Left kidney (tissue), 2 donors: ENCODE measurements around the gene C19orf73. TPM values are rescaled to one million over a fixed set of nuclear protein-coding genes. Genes with fewer than 3 reads are reported as not detected.
"Not testable (repeated sequence)": the region's sequence is repeated elsewhere in the genome, so short reads cannot be mapped to it uniquely, and the experiment has no call there.

Experiments
- DNase-seq: peaks from one replicate; pipeline ENCODE4 v3.0.0-alpha.2; 2013
- polyA plus RNA-seq: library from polyadenylated mRNA; unstranded; fragments of 120-200 nt; gene quantifications from one replicate; pipeline ENCODE4 v1.2.1, GENCODE V29; 2013; ENCODE audit not compliant: insufficient read length

Gene C19orf73
- polyA plus RNA-seq, 1 donor = 0.20 TPM

GRCh38 chr19:49102303-49102702, 16.6 kb downstream of the C19orf73 start:
- no peak for DNase-seq

- DNase-seq = no peak
Observed at GRCh38 chr19:49101160-49101559, 17.8 kb downstream of the C19orf73 start.

GRCh38 chr19:49098795-49099194, 20.1 kb downstream of the C19orf73 start:
- DNase-seq = no peak

- peak; percentile 65 for DNase-seq
Observed at GRCh38 chr19:49097453-49098288, 21.3 kb downstream of the C19orf73 start.

GRCh38 chr19:49094505-49095482, 24.1 kb downstream of the C19orf73 start:
- DNase-seq = no peak

GRCh38 chr19:49092686-49093085, 26.3 kb downstream of the C19orf73 start:
- no peak for DNase-seq

- no peak for DNase-seq
Observed at GRCh38 chr19:49091391-49092038, 27.4 kb downstream of the C19orf73 start.

GRCh38 chr19:49086296-49086695, 32.6 kb downstream of the C19orf73 start:
- no peak for DNase-seq

GRCh38 chr19:49085868-49086232, 33.1 kb downstream of the C19orf73 start:
- no peak for DNase-seq

GRCh38 chr19:49085020-49085867, 33.7 kb downstream of the C19orf73 start, which contains the start of gene SNRNP70:
Gene SNRNP70, plus strand, starts transcription at chr19:49085451. Its CDS starts 964 bp downstream, at chr19:49086415.
- DNase-seq = peak; percentile 99

GRCh38 chr19:49084206-49085019, 34.5 kb downstream of the C19orf73 start:
- no peak for DNase-seq

- no peak for DNase-seq
Observed at GRCh38 chr19:49081273-49081672, 37.7 kb downstream of the C19orf73 start.

GRCh38 chr19:49080392-49080791, 38.6 kb downstream of the C19orf73 start:
- DNase-seq = no peak

- not testable (repeated sequence) for DNase-seq
Observed at GRCh38 chr19:49074869-49075268, 44.1 kb downstream of the C19orf73 start.

GRCh38 chr19:49073514-49074378, 45.2 kb downstream of the C19orf73 start:
- no peak for DNase-seq

- DNase-seq = no peak
Observed at GRCh38 chr19:49071860-49072547, 46.9 kb downstream of the C19orf73 start.

- no peak for DNase-seq
Observed at GRCh38 chr19:49070416-49070815, 48.5 kb downstream of the C19orf73 start.

- no peak for DNase-seq
Observed at GRCh38 chr19:49069026-49069425, 49.9 kb downstream of the C19orf73 start.
